Chondrocyte (in vitro differentiated cells): Measurements from ENCODE around the gene FAM53B. TPM values are rescaled to one million over a fixed set of nuclear protein-coding genes. Genes with fewer than 3 reads are reported as not detected.

Experiments used
- DNase-seq: peaks from one replicate; pipeline ENCODE4 v3.0.0; 2021; ENCODE audit warnings: mixed read lengths, low spot score
- H3K27ac Mint-ChIP-seq: one replicate; pipeline ENCODE4 v1.8.0; 2021; ENCODE audit warnings: mild to moderate bottlenecking, moderate library complexity, mixed read lengths; ENCODE audit not compliant: unreplicated experiment
- H3K27me3 Mint-ChIP-seq: 2 replicates; pipeline ENCODE4 v1.8.0; 2021; ENCODE audit warnings: low read depth, mixed read lengths
- H3K36me3 Mint-ChIP-seq: 2 replicates; pipeline ENCODE4 v1.8.0; 2021; ENCODE audit warnings: low read depth, mixed read lengths
- H3K4me1 Mint-ChIP-seq: 2 replicates; pipeline ENCODE4 v1.8.0; 2021; ENCODE audit warnings: low read depth, mild to moderate bottlenecking, mixed read lengths
- H3K4me3 Mint-ChIP-seq: one replicate; pipeline ENCODE4 v1.8.0; 2021; ENCODE audit warnings: mild to moderate bottlenecking, moderate library complexity, mixed read lengths; ENCODE audit not compliant: unreplicated experiment
- H3K9me3 Mint-ChIP-seq: 2 replicates; pipeline ENCODE4 v1.8.0; 2021; ENCODE audit warnings: low read depth, mixed read lengths
- total RNA-seq: library from RNA; stranded (reverse); gene quantifications from 3 replicates; pipeline ENCODE4 v1.2.1, GENCODE V29; 2021
- TF ChIP-seq, protein P1 (sequence below): fragments of 200-600 bp; sonication (generic); IDR thresholded peaks from 2 replicates; pipeline ENCODE4 v1.5.0; 2021; ENCODE audit warnings: antibody characterized with exemption, mild to moderate bottlenecking, moderate library complexity

The FAM53B gene
- total RNA-seq, 1 donor from 2014 or later = 16.1 TPM

DNA sequence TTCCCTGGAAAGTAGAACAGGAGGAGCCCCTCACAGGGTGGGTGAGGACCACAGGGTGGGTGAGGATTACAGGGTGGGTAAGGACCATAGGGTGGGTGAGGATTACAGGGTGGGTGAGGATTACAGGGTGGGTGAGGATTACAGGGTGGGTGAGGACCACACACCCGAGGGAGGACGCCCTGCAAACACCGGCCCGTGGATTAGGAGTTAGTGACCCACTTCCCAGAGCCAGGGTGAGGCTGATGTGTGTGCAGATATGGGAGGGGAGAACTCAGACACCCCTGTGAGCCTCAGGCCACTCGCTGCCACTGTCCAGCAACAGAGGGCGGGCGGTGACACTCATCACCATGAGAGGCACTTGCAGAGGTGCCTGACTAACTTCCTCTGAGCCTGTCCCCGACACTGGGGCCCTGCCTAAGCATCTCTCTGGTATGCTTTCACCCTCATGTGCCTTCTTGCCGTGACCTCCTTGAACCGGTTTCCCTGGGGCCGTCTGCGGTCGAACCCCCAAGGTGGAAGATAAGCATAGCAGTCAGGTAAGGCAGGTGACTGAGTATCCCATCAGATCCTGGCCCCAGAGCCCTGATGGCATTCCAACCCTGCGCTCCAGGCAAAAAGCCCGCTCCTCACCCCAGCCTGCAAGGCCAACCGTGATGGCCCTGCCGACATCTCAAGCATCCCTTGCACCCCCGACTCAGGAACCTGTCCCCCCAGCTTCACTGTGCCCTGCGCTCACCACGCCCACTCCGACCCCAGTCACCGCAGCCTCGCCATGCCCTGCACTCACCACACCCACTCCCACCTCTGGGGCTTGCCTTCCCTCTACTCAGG, 74.1 kb downstream of the FAM53B start:
- no peaks in the 10 kb centered on the region for H3K27me3 Mint-ChIP-seq
- TF ChIP-seq, protein P1, sequence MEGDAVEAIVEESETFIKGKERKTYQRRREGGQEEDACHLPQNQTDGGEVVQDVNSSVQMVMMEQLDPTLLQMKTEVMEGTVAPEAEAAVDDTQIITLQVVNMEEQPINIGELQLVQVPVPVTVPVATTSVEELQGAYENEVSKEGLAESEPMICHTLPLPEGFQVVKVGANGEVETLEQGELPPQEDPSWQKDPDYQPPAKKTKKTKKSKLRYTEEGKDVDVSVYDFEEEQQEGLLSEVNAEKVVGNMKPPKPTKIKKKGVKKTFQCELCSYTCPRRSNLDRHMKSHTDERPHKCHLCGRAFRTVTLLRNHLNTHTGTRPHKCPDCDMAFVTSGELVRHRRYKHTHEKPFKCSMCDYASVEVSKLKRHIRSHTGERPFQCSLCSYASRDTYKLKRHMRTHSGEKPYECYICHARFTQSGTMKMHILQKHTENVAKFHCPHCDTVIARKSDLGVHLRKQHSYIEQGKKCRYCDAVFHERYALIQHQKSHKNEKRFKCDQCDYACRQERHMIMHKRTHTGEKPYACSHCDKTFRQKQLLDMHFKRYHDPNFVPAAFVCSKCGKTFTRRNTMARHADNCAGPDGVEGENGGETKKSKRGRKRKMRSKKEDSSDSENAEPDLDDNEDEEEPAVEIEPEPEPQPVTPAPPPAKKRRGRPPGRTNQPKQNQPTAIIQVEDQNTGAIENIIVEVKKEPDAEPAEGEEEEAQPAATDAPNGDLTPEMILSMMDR = no peak
- H3K4me3 Mint-ChIP-seq = no peak overlapping the region
- peaks cover 17% of the 10 kb centered on the region for H3K4me1 Mint-ChIP-seq
- no peak overlapping the region for H3K27ac Mint-ChIP-seq
- H3K36me3 Mint-ChIP-seq = no peaks in the 10 kb centered on the region
- no peaks in the 10 kb centered on the region for H3K9me3 Mint-ChIP-seq
- no peak for DNase-seq

DNA sequence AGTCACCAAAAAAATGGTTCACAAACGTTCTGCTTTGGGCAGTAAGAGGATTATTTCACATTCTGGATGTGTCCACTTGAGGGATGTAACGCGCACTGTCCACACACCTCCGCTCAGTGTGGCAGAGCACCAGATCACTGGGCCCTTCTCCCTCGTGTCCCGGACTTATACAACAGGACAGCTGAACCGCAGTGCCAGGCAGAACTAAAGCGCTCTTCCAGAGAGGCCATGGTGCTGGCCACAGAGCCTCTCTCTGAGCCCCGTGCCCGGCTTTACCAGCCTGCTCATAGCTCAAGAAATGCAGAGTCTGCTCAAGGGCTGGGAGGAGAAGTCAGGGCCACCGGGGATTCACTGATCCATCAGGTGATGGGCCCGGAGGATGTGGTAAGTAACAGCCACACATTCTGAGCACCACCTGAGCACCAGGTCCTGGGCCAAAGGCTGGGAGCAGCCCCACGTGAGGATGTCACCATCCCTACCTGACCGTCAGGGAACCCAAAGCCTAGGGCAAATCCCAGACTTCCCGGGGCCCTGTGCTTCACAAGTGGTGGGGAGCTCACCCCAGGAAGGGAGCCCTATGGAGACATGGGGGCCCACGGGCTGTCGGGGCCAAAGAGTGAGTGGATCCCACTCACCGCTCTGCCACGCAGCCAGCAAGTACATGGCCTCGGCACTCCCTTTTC, 74.9 kb downstream of the FAM53B start:
- H3K36me3 Mint-ChIP-seq = no peaks in the 10 kb centered on the region
- peaks cover 17% of the 10 kb centered on the region for H3K4me1 Mint-ChIP-seq
- no peaks in the 10 kb centered on the region for H3K9me3 Mint-ChIP-seq
- no peak overlapping the region for H3K4me3 Mint-ChIP-seq
- no peaks in the 10 kb centered on the region for H3K27me3 Mint-ChIP-seq
- DNase-seq = no peak
- no peak overlapping the region for H3K27ac Mint-ChIP-seq
- TF ChIP-seq, protein P1 = no peak

DNA sequence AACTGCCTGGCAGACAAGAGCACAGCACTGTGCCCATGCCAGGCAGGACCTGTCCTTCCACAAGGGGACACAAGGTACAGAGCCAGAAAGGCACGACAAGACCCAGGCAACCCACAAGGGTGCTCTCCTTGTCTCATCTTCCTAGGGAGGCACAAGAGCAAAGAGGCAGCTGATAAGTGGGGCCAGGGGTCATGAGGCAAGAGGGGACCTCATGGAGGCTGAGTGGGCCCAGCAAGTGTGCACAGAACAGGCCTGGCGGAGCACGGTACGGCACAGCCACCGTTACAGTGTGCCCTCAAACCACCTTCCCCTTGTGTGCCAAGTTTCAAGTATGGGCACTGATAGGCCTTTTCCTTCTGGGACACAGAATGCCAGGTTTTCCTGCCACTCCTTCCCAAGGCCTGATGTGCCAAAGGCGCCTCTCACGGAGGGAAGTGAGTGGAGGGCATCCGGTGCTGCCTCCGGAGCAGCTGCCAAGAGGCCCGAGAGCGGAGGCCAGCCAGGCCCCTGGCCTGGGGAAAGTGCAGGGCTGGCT, 75.6 kb downstream of the FAM53B start:
- Mint-ChIP-seq H3K27me3 (no peaks in the 10 kb centered on the region), H3K4me3 (no peak overlapping the region), H3K27ac (no peak overlapping the region), H3K4me1 (peaks cover 17% of the 10 kb centered on the region), H3K36me3 (no peaks in the 10 kb centered on the region), H3K9me3 (no peaks in the 10 kb centered on the region)
- TF ChIP-seq, protein P1 = no peak
- DNase-seq = no peak

DNA sequence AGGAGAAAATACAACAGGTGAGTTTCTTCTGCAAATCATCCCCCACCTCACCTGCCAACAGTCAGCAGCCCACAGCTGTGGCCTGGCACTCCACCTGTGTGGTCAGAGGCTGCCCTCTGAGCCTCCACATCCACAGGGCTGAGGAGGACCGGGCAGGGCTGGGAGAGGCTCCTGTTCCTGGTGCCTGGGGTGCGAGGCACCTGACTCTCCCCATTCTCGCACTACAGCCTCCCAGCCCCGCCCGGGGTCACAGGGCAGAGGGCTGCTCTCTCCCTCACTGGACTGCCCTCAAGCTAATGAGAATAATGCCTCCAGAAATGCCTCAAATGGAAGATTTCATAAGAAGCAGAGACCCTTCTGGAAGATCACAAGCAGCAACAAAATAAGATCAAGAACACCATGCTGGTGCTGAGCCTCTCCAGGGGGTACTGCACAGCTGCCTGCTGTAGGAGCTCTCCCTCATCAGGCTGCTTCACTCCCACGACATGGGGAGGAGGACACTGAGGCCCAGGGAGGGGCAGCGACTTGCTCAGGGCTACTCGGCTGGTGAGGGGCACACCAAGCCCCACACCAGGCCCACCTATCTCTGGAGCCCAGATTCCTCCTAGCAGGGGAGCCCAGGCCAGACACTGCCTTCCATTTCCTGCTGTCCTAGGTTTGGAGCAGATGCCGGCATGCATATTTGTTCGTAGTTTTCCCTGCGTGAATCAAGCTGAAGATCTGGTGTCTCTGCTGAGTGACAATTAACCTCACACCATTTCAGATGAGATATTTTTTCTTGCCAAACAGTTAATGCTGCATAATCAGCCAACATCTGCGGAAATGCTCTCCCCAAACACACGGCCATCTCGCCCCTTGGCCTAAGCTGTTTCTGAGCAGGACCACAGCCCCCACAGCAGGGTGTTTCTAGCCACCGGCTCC, 76.5 kb downstream of the FAM53B start:
- no peak overlapping the region for H3K27ac Mint-ChIP-seq
- no peaks in the 10 kb centered on the region for H3K36me3 Mint-ChIP-seq
- TF ChIP-seq, protein P1 = no peak
- no peak for DNase-seq
- H3K4me3 Mint-ChIP-seq = no peak overlapping the region
- no peaks in the 10 kb centered on the region for H3K27me3 Mint-ChIP-seq
- no peaks in the 10 kb centered on the region for H3K9me3 Mint-ChIP-seq
- peaks cover 16% of the 10 kb centered on the region for H3K4me1 Mint-ChIP-seq
